OCI-LY1 (cell line): ENCODE results near the gene SLCO4A1.

Experiments
- H2AFZ ChIP-seq: fragments of 200-600 bp; sonication (generic), shearing (Covaris generic); 2 replicates; pipeline ENCODE4 v1.6.0; 2014; ENCODE audit warnings: antibody characterized with exemption, mild to moderate bottlenecking, low read length
- H3F3A ChIP-seq: fragments of 200-600 bp; sonication (generic), shearing (Covaris generic); 2 replicates; pipeline ENCODE4 v1.6.0; 2014; ENCODE audit warnings: mild to moderate bottlenecking, antibody characterized with exemption, low read length, moderate library complexity; ENCODE audit not compliant: insufficient read depth
- H3K27ac ChIP-seq: fragments of 200-600 bp; sonication (generic); 2 replicates; pipeline ENCODE4 v1.5.1; 2014; ENCODE audit warnings: low read length, mixed run types, mild to moderate bottlenecking, low read depth; ENCODE audit not compliant: poor library complexity, severe bottlenecking
- H3K27me3 ChIP-seq: fragments of 200-600 bp; sonication (generic); 2 replicates; pipeline ENCODE4 v1.6.0; 2014; ENCODE audit warnings: antibody characterized with exemption, mild to moderate bottlenecking, low read length, moderate library complexity; ENCODE audit not compliant: insufficient read depth
- H3K36me3 ChIP-seq: fragments of 200-600 bp; sonication (generic); 2 replicates; pipeline ENCODE4 v1.6.1; 2014; ENCODE audit warnings: mild to moderate bottlenecking, antibody characterized with exemption, low read length, moderate library complexity, mixed read lengths; ENCODE audit not compliant: insufficient read depth
- H3K4me1 ChIP-seq: fragments of 200-600 bp; sonication (generic); 2 replicates; pipeline ENCODE4 v1.5.1; 2014; ENCODE audit warnings: mild to moderate bottlenecking, low read length, moderate library complexity; ENCODE audit not compliant: insufficient read depth, severe bottlenecking
- H3K4me2 ChIP-seq: fragments of 200-600 bp; sonication (generic), shearing (Covaris generic); 2 replicates; pipeline ENCODE4 v1.6.1; 2014; ENCODE audit warnings: low read length
- H3K4me3 ChIP-seq: fragments of 200-600 bp; sonication (generic); 2 replicates; pipeline ENCODE4 v1.5.1; 2014; ENCODE audit warnings: low read length, low read depth, mild to moderate bottlenecking, mixed read lengths; ENCODE audit not compliant: poor library complexity, severe bottlenecking
- H3K79me2 ChIP-seq: fragments of 200-600 bp; shearing (Covaris generic); 2 replicates; pipeline ENCODE4 v1.6.1; 2016; ENCODE audit warnings: mixed run types, low read length, mixed read lengths; ENCODE audit not compliant: insufficient read depth
- H3K9ac ChIP-seq: fragments of 200-600 bp; sonication (generic), shearing (Covaris generic); 2 replicates; pipeline ENCODE4 v1.6.1; 2014; ENCODE audit warnings: mild to moderate bottlenecking, low read length, mixed read lengths
- H3K9me2 ChIP-seq: fragments of 200-600 bp; sonication (generic), shearing (Covaris generic); 2 replicates; pipeline ENCODE4 v1.6.1; 2014; ENCODE audit warnings: low read depth, mild to moderate bottlenecking, low read length, mixed read lengths
- H3K9me3 ChIP-seq: fragments of 200-600 bp; shearing (Covaris generic); 2 replicates; pipeline ENCODE4 v1.6.1; 2014; ENCODE audit warnings: low read length, mixed read lengths
- H4K20me1 ChIP-seq: fragments of 200-600 bp; sonication (generic), shearing (Covaris generic); 2 replicates; pipeline ENCODE4 v1.6.0; 2016; ENCODE audit warnings: mild to moderate bottlenecking, low read length; ENCODE audit not compliant: insufficient read depth
- CTCF ChIP-seq: fragments of 200-600 bp; sonication (generic), shearing (Covaris generic); IDR thresholded peaks from 2 replicates; pipeline ENCODE4 v1.5.1; 2017; ENCODE audit warnings: mild to moderate bottlenecking, antibody characterized with exemption, low read length, moderate library complexity, mixed read lengths
- EZH2 ChIP-seq: fragments of 200-600 bp; sonication (generic), shearing (Covaris generic); IDR thresholded peaks from 2 replicates; pipeline ENCODE4 v1.8.0; 2017; ENCODE audit warnings: borderline replicate concordance, mixed run types, mild to moderate bottlenecking, antibody characterized with exemption, low read length, moderate library complexity, mixed read lengths

The SLCO4A1 gene

GRCh38 chr20:62604796-62605195, 37.5 kb upstream of the SLCO4A1 start:
- Histone ChIP-seq H3K9ac (no peak overlapping the region), H3K4me2 (no peak overlapping the region), H4K20me1 (no peaks in the 10 kb centered on the region), H3K36me3 (no peaks in the 10 kb centered on the region), H3K9me3 (no peaks in the 10 kb centered on the region), H3K9me2 (no peaks in the 10 kb centered on the region), H3K27me3 (peaks cover 20% of the 10 kb centered on the region), H3F3A (no peaks in the 10 kb centered on the region), H3K4me1 (peaks cover 4% of the 10 kb centered on the region), H3K4me3 (no peak overlapping the region), H3K79me2 (no peaks in the 10 kb centered on the region), H3K27ac (no peak overlapping the region), H2AFZ (no peak overlapping the region)
- TF ChIP-seq EZH2 (no peak), CTCF (no peak)

GRCh38 chr20:62605236-62605943, 36.9 kb upstream of the SLCO4A1 start:
- Histone ChIP-seq H3K27me3 (peaks cover 20% of the 10 kb centered on the region), H3K9me2 (no peaks in the 10 kb centered on the region), H3K9ac (no peak overlapping the region), H3F3A (no peaks in the 10 kb centered on the region), H3K4me3 (no peak overlapping the region), H3K9me3 (no peaks in the 10 kb centered on the region), H2AFZ (no peak overlapping the region), H3K36me3 (no peaks in the 10 kb centered on the region), H4K20me1 (no peaks in the 10 kb centered on the region), H3K79me2 (no peaks in the 10 kb centered on the region), H3K4me1 (peaks cover 4% of the 10 kb centered on the region), H3K4me2 (no peak overlapping the region), H3K27ac (no peak overlapping the region)
- TF ChIP-seq EZH2 (no peak), CTCF (no peak)

GRCh38 chr20:62606016-62606415, 36.3 kb upstream of the SLCO4A1 start:
- Histone ChIP-seq H3K27ac (no peak overlapping the region), H4K20me1 (no peaks in the 10 kb centered on the region), H3K4me3 (no peak overlapping the region), H3K9me3 (no peaks in the 10 kb centered on the region), H3K4me2 (no peak overlapping the region), H3K79me2 (no peaks in the 10 kb centered on the region), H3K36me3 (no peaks in the 10 kb centered on the region), H3K9me2 (no peaks in the 10 kb centered on the region), H2AFZ (no peak overlapping the region), H3K27me3 (peaks cover 25% of the 10 kb centered on the region), H3F3A (no peaks in the 10 kb centered on the region), H3K9ac (no peak overlapping the region), H3K4me1 (peaks cover 4% of the 10 kb centered on the region)
- no peak for TF ChIP-seq EZH2
- no peak for TF ChIP-seq CTCF
